HL-60 (cell line): ENCODE results near the gene THRB.

Experiments used
- CTCF ChIP-seq: IDR thresholded peaks from one replicate; pipeline ENCODE4 v1.5.1; 2011; ENCODE audit warnings: low read length, control low read depth, inconsistent platforms; ENCODE audit not compliant: insufficient read depth
- POLR2AphosphoS5 ChIP-seq: IDR thresholded peaks from 2 replicates; pipeline ENCODE4 v1.6.1; 2012; ENCODE audit warnings: low read depth
- REST ChIP-seq: IDR thresholded peaks from 2 replicates; pipeline ENCODE4 v1.6.1; 2012; ENCODE audit warnings: low read depth; ENCODE audit not compliant: insufficient replicate concordance

- TF ChIP-seq CTCF (peak; percentile 31), REST (no peak), POLR2AphosphoS5 (no peak)
These were observed 308.8 kb downstream of the THRB start for GRCh38 chr3:24185738-24186384.
